Upper lobe of left lung (tissue), 6 donors: ENCODE data around the gene PROSER3. TPM values are rescaled to one million over a fixed set of nuclear protein-coding genes. Genes with fewer than 3 reads are reported as not detected.

ENCODE experiments used
- ATAC-seq, 2 donors: fragments of 200-7000 bp; cut with Tn5 transposase; one replicate each; pipeline ENCODE4 v1.9.1; 2022; ENCODE audit warnings: mild to moderate bottlenecking in 2 of 2, moderate library complexity in 2 of 2; ENCODE audit not compliant: low FRiP score in 2 of 2
- DNase-seq, 2 donors: peaks; one replicate each; pipeline ENCODE4 v3.0.0-alpha.2; 2019 to 2020
- H3K27ac ChIP-seq, 4 donors: fragments of 200-600 bp; sonication (generic); one replicate each; pipeline ENCODE4 v1.5.1; 2016 to 2019
- H3K27me3 ChIP-seq, 4 donors: fragments of 200-600 bp; sonication (generic); one replicate each; pipeline ENCODE4 v1.5.1; 2017 to 2019
- H3K36me3 ChIP-seq, 4 donors: fragments of 200-600 bp; sonication (generic); one replicate each; pipeline ENCODE4 v1.5.1; 2016 to 2019
- H3K4me1 ChIP-seq, 4 donors: fragments of 200-600 bp; sonication (generic); one replicate each; pipeline ENCODE4 v1.5.1; 2018 to 2019
- H3K4me3 ChIP-seq, 4 donors: fragments of 200-600 bp; sonication (generic); one replicate each; pipeline ENCODE4 v1.5.1; 2017 to 2019; ENCODE audit warnings: mild to moderate bottlenecking in 2 of 4, moderate library complexity in 1 of 4
- H3K9me3 ChIP-seq, 4 donors: fragments of 200-600 bp; sonication (generic); one replicate each; pipeline ENCODE4 v1.5.1; 2018 to 2019
- EP300 ChIP-seq, 4 donors: sonication (generic); formaldehyde crosslinking; IDR thresholded peaks; one replicate each; pipeline ENCODE4 v1.5.1; 2017; ENCODE audit warnings: antibody characterized with exemption in 4 of 4, control low read depth in 2 of 4
- POLR2A ChIP-seq, 4 donors: fragments of 450-650 bp; IDR thresholded peaks; one replicate each; pipeline ENCODE4 v1.5.1; 2016 to 2017; ENCODE audit warnings: antibody characterized with exemption in 4 of 4, mild to moderate bottlenecking in 2 of 4
- POLR2AphosphoS5 ChIP-seq, 2 donors: sonication (generic); formaldehyde crosslinking; IDR thresholded peaks; one replicate each; pipeline ENCODE4 v1.5.1; 2017; ENCODE audit warnings: antibody characterized with exemption in 2 of 2
- WGBS, 2 donors: methylation state at CpG; one replicate each; pipeline ENCODE4 v1.1.5; 2017 to 2018; 5-methylcytosine and 5-hydroxymethylcytosine counted together
- total RNA-seq, 6 donors: library from RNA; depleted of rRNA in 4 of 6; stranded (reverse); fragments of >200 nt in 4 of 6; gene quantifications; one replicate each; pipeline versions ENCODE4 v1.1.0 to v1.2.1, GENCODE V29; 2016 to 2021
- TF ChIP-seq, protein P1 (sequence below), 6 experiments: fragments of 450-650 bp in 4 of 6; fragments of 200-600 bp in 2 of 6; sonication (generic) in 2 of 6; IDR thresholded peaks; one replicate each; pipeline ENCODE4 v1.5.1; 2016 to 2019; ENCODE audit warnings: antibody characterized with exemption in 6 of 6
- donor health status: DM: no; HTN: no; CAD: no; lungs with moderate emphysema.
- donor health status: DM: no; HTN: yes; CAD: no; lungs with severe emphysema.

PROSER3 gene
- total RNA-seq, 6 donors from 2014 or later = 13.8 to 32.5 (median 19.5) TPM

DNA sequence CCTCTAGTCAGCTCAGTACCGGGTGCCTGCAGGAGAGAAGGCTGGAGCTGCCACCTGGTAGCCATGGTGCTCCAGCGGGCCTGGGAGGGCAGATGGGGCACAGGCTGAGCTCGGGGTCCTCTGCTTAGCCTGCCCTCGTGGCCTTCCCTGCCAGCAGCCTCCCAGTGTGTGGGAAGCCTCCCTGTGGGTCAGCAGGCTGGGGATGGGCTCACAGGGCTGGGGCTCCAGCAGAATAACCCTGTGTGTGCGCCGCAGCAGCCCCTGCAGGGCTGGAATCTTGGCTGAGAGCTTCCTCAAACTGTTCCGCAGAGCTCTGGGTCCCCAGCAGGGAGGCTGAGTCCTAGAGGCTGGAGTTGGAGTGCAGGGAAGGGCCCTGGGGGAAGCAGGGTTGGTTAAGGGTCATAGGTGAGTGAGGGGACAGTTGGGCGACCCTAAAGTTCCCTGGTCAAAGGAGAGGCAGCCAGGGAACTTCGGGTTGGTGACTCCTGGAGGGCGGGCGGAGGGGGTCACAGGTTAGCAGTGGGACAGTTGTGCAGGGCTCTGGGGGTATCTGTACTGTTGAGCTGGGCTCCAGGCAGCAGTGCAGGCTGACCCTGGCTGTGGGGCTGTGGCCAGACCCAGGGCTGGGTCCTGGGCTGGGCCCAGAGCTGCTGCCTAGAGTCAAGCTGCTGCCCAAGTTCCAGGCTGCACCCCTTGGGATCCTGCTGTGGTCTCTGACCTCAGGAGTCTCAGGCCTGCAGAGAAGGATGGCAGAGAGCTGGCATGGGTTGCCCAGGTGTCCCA, 31.4 kb downstream of the PROSER3 start:
- H3K27me3 ChIP-seq = no peaks in the 10 kb centered on the region
- 94 to 98% methylated on average over 4 to 11 of the region's 11 CpGs for WGBS, 2 donors
- no peaks in the 10 kb centered on the region for H3K9me3 ChIP-seq
- no peaks in the 10 kb centered on the region for H3K4me1 ChIP-seq
- no peak for TF ChIP-seq EP300 (IDR thresholded peaks at IDR 0.05)
- TF ChIP-seq POLR2A (IDR thresholded peaks at IDR 0.05) = no peak
- no peak for TF ChIP-seq POLR2AphosphoS5 (IDR thresholded peaks at IDR 0.05)
- TF ChIP-seq, protein P1, sequence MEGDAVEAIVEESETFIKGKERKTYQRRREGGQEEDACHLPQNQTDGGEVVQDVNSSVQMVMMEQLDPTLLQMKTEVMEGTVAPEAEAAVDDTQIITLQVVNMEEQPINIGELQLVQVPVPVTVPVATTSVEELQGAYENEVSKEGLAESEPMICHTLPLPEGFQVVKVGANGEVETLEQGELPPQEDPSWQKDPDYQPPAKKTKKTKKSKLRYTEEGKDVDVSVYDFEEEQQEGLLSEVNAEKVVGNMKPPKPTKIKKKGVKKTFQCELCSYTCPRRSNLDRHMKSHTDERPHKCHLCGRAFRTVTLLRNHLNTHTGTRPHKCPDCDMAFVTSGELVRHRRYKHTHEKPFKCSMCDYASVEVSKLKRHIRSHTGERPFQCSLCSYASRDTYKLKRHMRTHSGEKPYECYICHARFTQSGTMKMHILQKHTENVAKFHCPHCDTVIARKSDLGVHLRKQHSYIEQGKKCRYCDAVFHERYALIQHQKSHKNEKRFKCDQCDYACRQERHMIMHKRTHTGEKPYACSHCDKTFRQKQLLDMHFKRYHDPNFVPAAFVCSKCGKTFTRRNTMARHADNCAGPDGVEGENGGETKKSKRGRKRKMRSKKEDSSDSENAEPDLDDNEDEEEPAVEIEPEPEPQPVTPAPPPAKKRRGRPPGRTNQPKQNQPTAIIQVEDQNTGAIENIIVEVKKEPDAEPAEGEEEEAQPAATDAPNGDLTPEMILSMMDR (IDR thresholded peaks at IDR 0.05) = no peak
- peaks cover 0 to 15% (median 5%) of the 10 kb centered on the region in 4 donors for H3K36me3 ChIP-seq
- no peak overlapping the region for H3K27ac ChIP-seq
- ATAC-seq (no peak), DNase-seq (peak in 1 of 2 donors; percentile 70)
- H3K4me3 ChIP-seq = no peak overlapping the region

DNA sequence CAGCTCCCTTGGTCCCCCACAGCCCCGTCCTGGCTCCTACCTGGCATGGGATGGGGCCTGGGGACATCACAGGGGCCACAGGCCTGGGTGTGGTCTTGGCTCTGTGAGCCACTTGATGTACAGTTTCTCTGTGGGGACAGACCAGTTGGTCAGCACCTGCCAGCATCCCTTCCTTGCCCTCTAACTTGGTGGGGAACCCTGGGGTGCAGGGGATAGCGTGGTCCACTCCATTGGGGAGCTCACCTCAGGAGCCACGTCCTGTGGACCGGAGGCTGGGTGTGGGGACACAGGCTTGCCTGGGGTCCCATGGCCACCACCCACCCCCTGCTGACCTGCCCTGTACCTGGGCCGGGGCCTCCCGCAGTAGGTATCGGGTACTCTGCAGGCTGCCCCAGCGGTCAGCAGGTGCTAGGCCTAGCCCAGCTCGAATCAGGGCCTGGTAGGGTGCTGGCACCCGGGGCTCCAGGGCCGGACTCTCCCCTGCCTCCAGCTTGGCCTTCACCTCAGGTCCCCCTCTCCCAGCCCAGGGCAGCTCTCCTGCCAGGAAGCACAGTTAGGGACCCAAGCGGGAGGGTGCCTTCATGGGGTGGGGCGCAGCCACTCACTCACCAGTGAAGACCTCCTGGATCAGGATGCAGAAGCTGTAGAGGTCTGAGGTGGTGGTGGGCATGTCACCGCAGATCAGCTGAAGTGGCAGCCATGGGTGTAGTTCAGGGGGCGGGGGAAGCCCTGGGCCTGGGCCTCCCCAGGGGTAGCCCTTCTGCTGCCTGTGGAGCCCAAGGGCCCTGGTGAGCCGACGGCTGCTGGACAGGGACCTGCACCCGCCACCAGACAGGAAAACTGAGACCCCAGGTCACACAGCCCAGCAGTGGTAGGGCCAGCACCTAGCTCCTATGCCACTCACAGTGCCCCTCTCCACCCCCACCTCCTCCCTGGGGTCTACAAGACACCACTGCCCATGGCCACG, 32.3 kb downstream of the PROSER3 start:
- WGBS, 2 donors = 88 to 96% methylated on average over 5 to 11 of the region's 19 CpGs
- peak in 1 of 2 donors; percentile 72 for DNase-seq

DNA sequence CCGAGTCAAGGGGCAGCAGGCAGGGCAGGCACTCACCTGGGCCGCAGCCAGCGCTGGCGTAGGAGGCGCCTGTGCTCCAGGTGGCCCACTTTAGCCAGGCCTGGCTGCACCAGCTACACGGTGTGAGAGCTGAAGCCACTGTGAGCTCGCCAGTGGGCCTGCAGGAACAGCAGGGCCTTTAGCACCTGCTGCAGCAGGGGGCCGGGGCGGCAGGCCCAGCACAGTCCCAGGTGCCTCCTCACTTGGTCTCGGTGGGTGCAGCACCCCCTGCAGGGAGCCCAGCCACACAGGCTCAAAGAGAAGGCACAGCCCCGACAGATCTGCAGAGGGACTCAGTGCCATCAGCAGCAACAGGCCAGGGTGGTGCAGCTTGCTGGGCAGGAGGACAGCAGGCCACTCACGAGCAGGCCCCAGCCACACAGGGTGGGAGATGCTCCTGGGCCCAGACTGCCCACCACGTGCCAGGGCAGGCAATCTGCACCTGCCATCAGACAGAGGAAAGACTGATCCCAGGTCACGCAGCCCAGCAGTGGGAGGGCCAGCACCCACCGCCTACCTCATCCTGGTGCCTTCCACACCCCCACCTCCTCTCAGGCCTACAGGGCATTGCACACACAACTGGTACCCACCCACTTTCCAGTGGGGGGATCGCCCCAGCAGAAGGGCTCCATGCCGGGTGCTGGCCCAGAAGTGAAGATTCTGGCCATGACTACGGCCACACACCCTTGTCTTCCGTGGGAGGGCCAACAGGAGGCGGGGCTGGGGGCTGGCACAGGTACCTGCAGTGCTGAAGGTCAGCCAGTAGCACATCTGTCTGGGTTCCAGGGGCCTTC, 33.2 kb downstream of the PROSER3 start:
- H3K27me3 ChIP-seq = no peaks in the 10 kb centered on the region
- WGBS, 2 donors = 71 to 100% methylated on average over 2 to 19 of the region's 20 CpGs
- ATAC-seq (no peak), DNase-seq (peak in 1 of 2 donors; percentile 74)
- H3K9me3 ChIP-seq = no peaks in the 10 kb centered on the region
- no peaks in the 10 kb centered on the region for H3K4me1 ChIP-seq
- H3K27ac ChIP-seq = no peak overlapping the region
- H3K36me3 ChIP-seq = peaks cover 0 to 2% (median 0%) of the 10 kb centered on the region in 4 donors
- no peak overlapping the region for H3K4me3 ChIP-seq
- TF ChIP-seq POLR2A (IDR thresholded peaks at IDR 0.05) = no peak

More for the DNA sequence above, 32.3 kb downstream of the PROSER3 start:
- H3K4me3 ChIP-seq = no peak overlapping the region
- no peaks in the 10 kb centered on the region for H3K4me1 ChIP-seq
- no peak overlapping the region for H3K27ac ChIP-seq
- H3K27me3 ChIP-seq = no peaks in the 10 kb centered on the region
- TF ChIP-seq POLR2A (IDR thresholded peaks at IDR 0.05) (no peak), POLR2AphosphoS5 (IDR thresholded peaks at IDR 0.05) (no peak), EP300 (IDR thresholded peaks at IDR 0.05) (no peak)
- TF ChIP-seq, protein P1 (IDR thresholded peaks at IDR 0.05) = no peak
- peaks cover 0 to 9% (median 2%) of the 10 kb centered on the region in 4 donors for H3K36me3 ChIP-seq
- H3K9me3 ChIP-seq = no peaks in the 10 kb centered on the region
- ATAC-seq = no peak

DNA sequence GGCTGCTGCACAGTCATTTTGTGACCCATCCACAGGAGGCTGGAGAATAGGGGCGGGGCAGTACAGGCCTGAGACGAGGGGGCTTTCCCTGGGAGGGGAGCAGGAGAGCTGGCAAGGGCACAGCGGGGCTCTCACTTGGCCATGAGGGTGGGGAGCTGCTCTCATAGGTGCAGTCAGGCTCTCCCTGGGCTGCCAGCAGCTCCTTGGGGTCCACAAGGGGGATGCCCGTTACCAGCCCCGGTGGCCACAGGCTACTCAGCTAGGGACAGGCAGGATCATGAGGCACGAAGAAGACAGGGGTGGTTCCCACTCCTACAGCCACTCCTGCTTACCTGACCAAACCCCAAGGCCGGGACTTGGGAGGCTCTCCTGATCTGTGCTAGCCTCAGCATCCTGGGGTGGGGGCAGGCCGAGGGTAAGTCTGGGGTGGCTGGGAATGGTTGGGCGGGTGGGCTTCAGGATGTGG, 33.9 kb downstream of the PROSER3 start:
- TF ChIP-seq, protein P1 (IDR thresholded peaks at IDR 0.05) = no peak
- H3K36me3 ChIP-seq = no peaks in the 10 kb centered on the region
- no peak for DNase-seq
- 93% methylated on average over 9 of the region's 9 CpGs; no CpG with 5 or more reads in 1 of the 2 donors for WGBS, 2 donors
- no peaks in the 10 kb centered on the region for H3K4me1 ChIP-seq
- H3K27ac ChIP-seq = no peak overlapping the region
- H3K27me3 ChIP-seq = peaks cover 0 to 5% (median 0%) of the 10 kb centered on the region in 4 donors
- no peak overlapping the region for H3K4me3 ChIP-seq
- no peak for ATAC-seq
- H3K9me3 ChIP-seq = no peaks in the 10 kb centered on the region
